HL-60 (cell line): Measurements from ENCODE around the gene ZNF665.

Experiments
- POLR2AphosphoS5 ChIP-seq: IDR thresholded peaks from 2 replicates; pipeline ENCODE4 v1.6.1; 2012; ENCODE audit warnings: low read depth
- TF ChIP-seq, protein P1 (sequence below): IDR thresholded peaks from one replicate; pipeline ENCODE4 v1.5.1; 2011; ENCODE audit warnings: low read length, control low read depth, inconsistent platforms; ENCODE audit not compliant: insufficient read depth
- TF ChIP-seq, protein P2 (sequence below): IDR thresholded peaks from 2 replicates; pipeline ENCODE4 v1.6.1; 2012; ENCODE audit warnings: low read depth; ENCODE audit not compliant: insufficient replicate concordance

DNA sequence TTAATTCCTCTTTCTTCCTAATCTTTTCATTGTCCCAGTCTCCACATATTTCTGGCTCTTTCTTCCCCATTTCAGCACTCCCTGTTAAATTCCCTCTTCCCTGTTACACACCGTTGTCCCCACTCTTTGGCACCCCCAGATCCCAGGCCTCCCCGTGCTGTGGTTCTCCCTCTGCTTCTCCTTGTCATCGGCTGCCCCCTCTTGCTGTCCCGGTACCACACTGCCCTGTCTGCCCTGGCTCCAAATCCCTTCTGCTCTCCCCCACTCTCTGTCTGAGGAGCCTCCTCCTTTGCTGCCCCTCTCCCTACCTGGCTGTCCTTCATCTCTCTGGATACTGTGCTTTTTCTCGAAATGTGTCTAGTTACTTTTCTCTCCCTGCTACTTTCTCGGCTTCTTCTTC, 61.4 kb downstream of the ZNF665 start:
- TF ChIP-seq, protein P1, sequence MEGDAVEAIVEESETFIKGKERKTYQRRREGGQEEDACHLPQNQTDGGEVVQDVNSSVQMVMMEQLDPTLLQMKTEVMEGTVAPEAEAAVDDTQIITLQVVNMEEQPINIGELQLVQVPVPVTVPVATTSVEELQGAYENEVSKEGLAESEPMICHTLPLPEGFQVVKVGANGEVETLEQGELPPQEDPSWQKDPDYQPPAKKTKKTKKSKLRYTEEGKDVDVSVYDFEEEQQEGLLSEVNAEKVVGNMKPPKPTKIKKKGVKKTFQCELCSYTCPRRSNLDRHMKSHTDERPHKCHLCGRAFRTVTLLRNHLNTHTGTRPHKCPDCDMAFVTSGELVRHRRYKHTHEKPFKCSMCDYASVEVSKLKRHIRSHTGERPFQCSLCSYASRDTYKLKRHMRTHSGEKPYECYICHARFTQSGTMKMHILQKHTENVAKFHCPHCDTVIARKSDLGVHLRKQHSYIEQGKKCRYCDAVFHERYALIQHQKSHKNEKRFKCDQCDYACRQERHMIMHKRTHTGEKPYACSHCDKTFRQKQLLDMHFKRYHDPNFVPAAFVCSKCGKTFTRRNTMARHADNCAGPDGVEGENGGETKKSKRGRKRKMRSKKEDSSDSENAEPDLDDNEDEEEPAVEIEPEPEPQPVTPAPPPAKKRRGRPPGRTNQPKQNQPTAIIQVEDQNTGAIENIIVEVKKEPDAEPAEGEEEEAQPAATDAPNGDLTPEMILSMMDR: no peak
- TF ChIP-seq POLR2AphosphoS5: no peak
- TF ChIP-seq, protein P2, sequence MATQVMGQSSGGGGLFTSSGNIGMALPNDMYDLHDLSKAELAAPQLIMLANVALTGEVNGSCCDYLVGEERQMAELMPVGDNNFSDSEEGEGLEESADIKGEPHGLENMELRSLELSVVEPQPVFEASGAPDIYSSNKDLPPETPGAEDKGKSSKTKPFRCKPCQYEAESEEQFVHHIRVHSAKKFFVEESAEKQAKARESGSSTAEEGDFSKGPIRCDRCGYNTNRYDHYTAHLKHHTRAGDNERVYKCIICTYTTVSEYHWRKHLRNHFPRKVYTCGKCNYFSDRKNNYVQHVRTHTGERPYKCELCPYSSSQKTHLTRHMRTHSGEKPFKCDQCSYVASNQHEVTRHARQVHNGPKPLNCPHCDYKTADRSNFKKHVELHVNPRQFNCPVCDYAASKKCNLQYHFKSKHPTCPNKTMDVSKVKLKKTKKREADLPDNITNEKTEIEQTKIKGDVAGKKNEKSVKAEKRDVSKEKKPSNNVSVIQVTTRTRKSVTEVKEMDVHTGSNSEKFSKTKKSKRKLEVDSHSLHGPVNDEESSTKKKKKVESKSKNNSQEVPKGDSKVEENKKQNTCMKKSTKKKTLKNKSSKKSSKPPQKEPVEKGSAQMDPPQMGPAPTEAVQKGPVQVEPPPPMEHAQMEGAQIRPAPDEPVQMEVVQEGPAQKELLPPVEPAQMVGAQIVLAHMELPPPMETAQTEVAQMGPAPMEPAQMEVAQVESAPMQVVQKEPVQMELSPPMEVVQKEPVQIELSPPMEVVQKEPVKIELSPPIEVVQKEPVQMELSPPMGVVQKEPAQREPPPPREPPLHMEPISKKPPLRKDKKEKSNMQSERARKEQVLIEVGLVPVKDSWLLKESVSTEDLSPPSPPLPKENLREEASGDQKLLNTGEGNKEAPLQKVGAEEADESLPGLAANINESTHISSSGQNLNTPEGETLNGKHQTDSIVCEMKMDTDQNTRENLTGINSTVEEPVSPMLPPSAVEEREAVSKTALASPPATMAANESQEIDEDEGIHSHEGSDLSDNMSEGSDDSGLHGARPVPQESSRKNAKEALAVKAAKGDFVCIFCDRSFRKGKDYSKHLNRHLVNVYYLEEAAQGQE: no peak
